ENCODE results near the gene KREMEN2.
"Not testable (repeated sequence)": the region's sequence is repeated elsewhere in the genome, so short reads cannot be mapped to it uniquely, and the experiment has no call there.

The KREMEN2 gene

GRCh38 chr16:2938206-2938605 is 25.9 kb upstream of the KREMEN2 start:
- Histone ChIP-seq H3K9me3 (ENCODE audit: control insufficient read depth in 5 of 5, low read length in 5 of 5) (no peaks in the 10 kb centered on the region), H3K9ac (ENCODE audit: low read length in 5 of 5) (no peak overlapping the region), H3K4me1 (ENCODE audit: control insufficient read depth in 5 of 5, insufficient read depth in 5 of 5, low read length in 5 of 5) (no peaks in the 10 kb centered on the region), H3K4me3 (ENCODE audit: low read depth in 1 of 5, low read length in 5 of 5) (no peak overlapping the region), H3K36me3 (ENCODE audit: control insufficient read depth in 5 of 5, insufficient read depth in 5 of 5, low read length in 5 of 5) (peaks cover 0 to 90% (median 83%) of the 10 kb centered on the region in 5 donors), H3K27ac (ENCODE audit: low read depth, low read length) (no peak overlapping the region), H3K27me3 (ENCODE audit: control insufficient read depth in 5 of 5, insufficient read depth in 4 of 5, low read length in 5 of 5) (no peaks in the 10 kb centered on the region)

GRCh38 chr16:2939968-2940367 is 24.1 kb upstream of the KREMEN2 start:
- Histone ChIP-seq H3K4me1 (ENCODE audit: control insufficient read depth in 5 of 5, insufficient read depth in 5 of 5, low read length in 5 of 5) (no peaks in the 10 kb centered on the region), H3K36me3 (ENCODE audit: control insufficient read depth in 5 of 5, insufficient read depth in 5 of 5, low read length in 5 of 5) (peaks cover 0 to 82% (median 76%) of the 10 kb centered on the region in 5 donors), H3K9me3 (ENCODE audit: control insufficient read depth in 5 of 5, low read length in 5 of 5) (no peaks in the 10 kb centered on the region), H3K4me3 (ENCODE audit: low read depth in 1 of 5, low read length in 5 of 5) (no peak overlapping the region), H3K9ac (ENCODE audit: low read length in 5 of 5) (no peak overlapping the region), H3K27ac (ENCODE audit: low read depth, low read length) (no peak overlapping the region), H3K27me3 (ENCODE audit: control insufficient read depth in 5 of 5, insufficient read depth in 4 of 5, low read length in 5 of 5) (no peaks in the 10 kb centered on the region)

GRCh38 chr16:2942045-2942444 is 22.0 kb upstream of the KREMEN2 start:
- Histone ChIP-seq H3K36me3 (ENCODE audit: control insufficient read depth in 5 of 5, insufficient read depth in 5 of 5, low read length in 5 of 5) (peaks cover 1 to 69% (median 57%) of the 10 kb centered on the region in 5 donors), H3K9me3 (ENCODE audit: control insufficient read depth in 5 of 5, low read length in 5 of 5) (no peaks in the 10 kb centered on the region)

GRCh38 chr16:2943716-2944115 is 20.4 kb upstream of the KREMEN2 start:
- not testable (repeated sequence) for H3K27ac ChIP-seq (ENCODE audit: low read depth, low read length); H3K27me3 ChIP-seq (ENCODE audit: control insufficient read depth in 5 of 5, insufficient read depth in 4 of 5, low read length in 5 of 5); H3K4me1 ChIP-seq (ENCODE audit: control insufficient read depth in 5 of 5, insufficient read depth in 5 of 5, low read length in 5 of 5); H3K9ac ChIP-seq (ENCODE audit: low read length in 5 of 5); H3K9me3 ChIP-seq (ENCODE audit: control insufficient read depth in 5 of 5, low read length in 5 of 5); H3K4me3 ChIP-seq (ENCODE audit: low read depth in 1 of 5, low read length in 5 of 5)
- peaks cover 3 to 60% (median 46%) of the 10 kb centered on the region in 5 donors for H3K36me3 ChIP-seq (ENCODE audit: control insufficient read depth in 5 of 5, insufficient read depth in 5 of 5, low read length in 5 of 5)

More at GRCh38 chr16:2942045-2942444, 22.0 kb upstream of the KREMEN2 start:
- H3K27ac ChIP-seq (ENCODE audit: low read depth, low read length): no peak overlapping the region
- no peak overlapping the region for H3K4me3 ChIP-seq (ENCODE audit: low read depth in 1 of 5, low read length in 5 of 5)
- no peaks in the 10 kb centered on the region for H3K27me3 ChIP-seq (ENCODE audit: control insufficient read depth in 5 of 5, insufficient read depth in 4 of 5, low read length in 5 of 5)
- no peaks in the 10 kb centered on the region for H3K4me1 ChIP-seq (ENCODE audit: control insufficient read depth in 5 of 5, insufficient read depth in 5 of 5, low read length in 5 of 5)
- no peak overlapping the region for H3K9ac ChIP-seq (ENCODE audit: low read length in 5 of 5)

GRCh38 chr16:2946649-2947048 is 17.4 kb upstream of the KREMEN2 start:
- Histone ChIP-seq H3K27me3 (ENCODE audit: control insufficient read depth in 5 of 5, insufficient read depth in 4 of 5, low read length in 5 of 5) (no peaks in the 10 kb centered on the region), H3K9me3 (ENCODE audit: control insufficient read depth in 5 of 5, low read length in 5 of 5) (no peaks in the 10 kb centered on the region), H3K27ac (ENCODE audit: low read depth, low read length) (no peak overlapping the region), H3K9ac (ENCODE audit: low read length in 5 of 5) (no peak overlapping the region), H3K4me1 (ENCODE audit: control insufficient read depth in 5 of 5, insufficient read depth in 5 of 5, low read length in 5 of 5) (no peaks in the 10 kb centered on the region), H3K36me3 (ENCODE audit: control insufficient read depth in 5 of 5, insufficient read depth in 5 of 5, low read length in 5 of 5) (peaks cover 3 to 43% (median 34%) of the 10 kb centered on the region in 5 donors), H3K4me3 (ENCODE audit: low read depth in 1 of 5, low read length in 5 of 5) (no peak overlapping the region)

- Histone ChIP-seq H3K27ac (ENCODE audit: low read depth, low read length) (no peak overlapping the region), H3K4me3 (ENCODE audit: low read depth in 1 of 5, low read length in 5 of 5) (no peak overlapping the region), H3K4me1 (ENCODE audit: control insufficient read depth in 5 of 5, insufficient read depth in 5 of 5, low read length in 5 of 5) (no peaks in the 10 kb centered on the region), H3K27me3 (ENCODE audit: control insufficient read depth in 5 of 5, insufficient read depth in 4 of 5, low read length in 5 of 5) (peaks cover 0 to 7% (median 5%) of the 10 kb centered on the region in 5 donors), H3K9ac (ENCODE audit: low read length in 5 of 5) (no peak overlapping the region), H3K9me3 (ENCODE audit: control insufficient read depth in 5 of 5, low read length in 5 of 5) (no peaks in the 10 kb centered on the region), H3K36me3 (ENCODE audit: control insufficient read depth in 5 of 5, insufficient read depth in 5 of 5, low read length in 5 of 5) (peaks cover 3 to 23% (median 20%) of the 10 kb centered on the region in 5 donors)
These were observed 15.0 kb upstream of the KREMEN2 start for GRCh38 chr16:2948807-2949704.

GRCh38 chr16:2949705-2950352 is 14.2 kb upstream of the KREMEN2 start:
- no peak overlapping the region for H3K9ac ChIP-seq (ENCODE audit: low read length in 5 of 5)
- peaks cover 4 to 13% (median 9%) of the 10 kb centered on the region in 5 donors for H3K27me3 ChIP-seq (ENCODE audit: control insufficient read depth in 5 of 5, insufficient read depth in 4 of 5, low read length in 5 of 5)
- no peaks in the 10 kb centered on the region for H3K9me3 ChIP-seq (ENCODE audit: control insufficient read depth in 5 of 5, low read length in 5 of 5)
- no peak overlapping the region for H3K27ac ChIP-seq (ENCODE audit: low read depth, low read length)
- H3K4me3 ChIP-seq (ENCODE audit: low read depth in 1 of 5, low read length in 5 of 5): no peak overlapping the region
- peaks cover 3 to 23% (median 19%) of the 10 kb centered on the region in 5 donors for H3K36me3 ChIP-seq (ENCODE audit: control insufficient read depth in 5 of 5, insufficient read depth in 5 of 5, low read length in 5 of 5)
- no peaks in the 10 kb centered on the region for H3K4me1 ChIP-seq (ENCODE audit: control insufficient read depth in 5 of 5, insufficient read depth in 5 of 5, low read length in 5 of 5)

- H3K9me3 ChIP-seq (ENCODE audit: control insufficient read depth in 5 of 5, low read length in 5 of 5): no peaks in the 10 kb centered on the region
- no peak overlapping the region for H3K4me3 ChIP-seq (ENCODE audit: low read depth in 1 of 5, low read length in 5 of 5)
- no peak overlapping the region for H3K27ac ChIP-seq (ENCODE audit: low read depth, low read length)
- H3K36me3 ChIP-seq (ENCODE audit: control insufficient read depth in 5 of 5, insufficient read depth in 5 of 5, low read length in 5 of 5): peaks cover 3 to 23% (median 19%) of the 10 kb centered on the region in 5 donors
- H3K4me1 ChIP-seq (ENCODE audit: control insufficient read depth in 5 of 5, insufficient read depth in 5 of 5, low read length in 5 of 5): no peaks in the 10 kb centered on the region
- peaks cover 6 to 17% (median 14%) of the 10 kb centered on the region in 5 donors for H3K27me3 ChIP-seq (ENCODE audit: control insufficient read depth in 5 of 5, insufficient read depth in 4 of 5, low read length in 5 of 5)
- H3K9ac ChIP-seq (ENCODE audit: low read length in 5 of 5): no peak overlapping the region
These were observed 13.7 kb upstream of the KREMEN2 start for GRCh38 chr16:2950353-2950724.

GRCh38 chr16:2950773-2951172 is 13.3 kb upstream of the KREMEN2 start:
- no peak overlapping the region for H3K27ac ChIP-seq (ENCODE audit: low read depth, low read length)
- H3K4me3 ChIP-seq (ENCODE audit: low read depth in 1 of 5, low read length in 5 of 5): no peak overlapping the region
- H3K36me3 ChIP-seq (ENCODE audit: control insufficient read depth in 5 of 5, insufficient read depth in 5 of 5, low read length in 5 of 5): peaks cover 3 to 23% (median 19%) of the 10 kb centered on the region in 5 donors
- H3K9ac ChIP-seq (ENCODE audit: low read length in 5 of 5): no peak overlapping the region
- H3K27me3 ChIP-seq (ENCODE audit: control insufficient read depth in 5 of 5, insufficient read depth in 4 of 5, low read length in 5 of 5): peaks cover 7 to 20% (median 18%) of the 10 kb centered on the region in 5 donors
- H3K4me1 ChIP-seq (ENCODE audit: control insufficient read depth in 5 of 5, insufficient read depth in 5 of 5, low read length in 5 of 5): no peaks in the 10 kb centered on the region
- H3K9me3 ChIP-seq (ENCODE audit: control insufficient read depth in 5 of 5, low read length in 5 of 5): no peaks in the 10 kb centered on the region

- peaks cover 18 to 35% (median 29%) of the 10 kb centered on the region in 5 donors for H3K27me3 ChIP-seq (ENCODE audit: control insufficient read depth in 5 of 5, insufficient read depth in 4 of 5, low read length in 5 of 5)
- H3K9ac ChIP-seq (ENCODE audit: low read length in 5 of 5): no peak overlapping the region
- no peak overlapping the region for H3K4me3 ChIP-seq (ENCODE audit: low read depth in 1 of 5, low read length in 5 of 5)
- H3K36me3 ChIP-seq (ENCODE audit: control insufficient read depth in 5 of 5, insufficient read depth in 5 of 5, low read length in 5 of 5): peaks cover 0 to 18% (median 16%) of the 10 kb centered on the region in 5 donors
- no peaks in the 10 kb centered on the region for H3K9me3 ChIP-seq (ENCODE audit: control insufficient read depth in 5 of 5, low read length in 5 of 5)
- no peak overlapping the region for H3K27ac ChIP-seq (ENCODE audit: low read depth, low read length)
- H3K4me1 ChIP-seq (ENCODE audit: control insufficient read depth in 5 of 5, insufficient read depth in 5 of 5, low read length in 5 of 5): no peaks in the 10 kb centered on the region
These were observed 11.4 kb upstream of the KREMEN2 start for GRCh38 chr16:2952679-2953078.

Data from subcutaneous abdominal adipose tissue (tissue), 5 donors.